ENCODE results near the gene FAM107B. TPM values are rescaled to one million over a fixed set of nuclear protein-coding genes. Genes with fewer than 3 reads are reported as not detected.

The FAM107B gene
- total and polyA plus RNA-seq, 8 donors = 22.6 to 105 (median 54.5) TPM

GRCh38 chr10:14758451-14758850, 16.2 kb downstream of the FAM107B start:
- no peak for FAIRE-seq
- H3K36me3 ChIP-seq = no peaks in the 10 kb centered on the region
- intact Hi-C loops (cut with DNase I) = no loop called here
- H3K4me3 ChIP-seq = no peak overlapping the region
- 90 to 97% methylated on average over 9 of the region's 9 CpGs for WGBS, 2 donors
- no peak for ATAC-seq
- TF ChIP-seq CTCF (IDR thresholded peaks at IDR 0.05) = no peak
- no peak overlapping the region for H3K27ac ChIP-seq
- no peaks in the 10 kb centered on the region for H3K27me3 ChIP-seq
- H3K4me1 ChIP-seq = no peaks in the 10 kb centered on the region
- H3K9me3 ChIP-seq = no peaks in the 10 kb centered on the region
- no peak for DNase-seq

GRCh38 chr10:14757986-14758385, 16.7 kb downstream of the FAM107B start:
- WGBS, 2 donors = 89 to 90% methylated on average over 7 of the region's 7 CpGs
- ATAC-seq = no peak

GRCh38 chr10:14757394-14757793, 17.3 kb downstream of the FAM107B start:
- FAIRE-seq = no peak
- H3K27me3 ChIP-seq = no peaks in the 10 kb centered on the region
- 92 to 94% methylated on average over 6 of the region's 6 CpGs for WGBS, 2 donors
- H3K27ac ChIP-seq = no peak overlapping the region
- TF ChIP-seq CTCF (IDR thresholded peaks at IDR 0.05) = no peak
- H3K9me3 ChIP-seq = no peaks in the 10 kb centered on the region
- DNase-seq = no peak
- no peak for ATAC-seq
- no peaks in the 10 kb centered on the region for H3K4me1 ChIP-seq
- no peak overlapping the region for H3K4me3 ChIP-seq
- H3K36me3 ChIP-seq = no peaks in the 10 kb centered on the region
- intact Hi-C loops (cut with DNase I) = no loop called here

More at GRCh38 chr10:14757986-14758385, 16.7 kb downstream of the FAM107B start:
- no peak overlapping the region for H3K4me3 ChIP-seq
- H3K27ac ChIP-seq = no peak overlapping the region
- intact Hi-C loops (cut with DNase I) = no loop called here
- no peaks in the 10 kb centered on the region for H3K9me3 ChIP-seq
- H3K27me3 ChIP-seq = no peaks in the 10 kb centered on the region
- DNase-seq (no peak), FAIRE-seq (no peak)
- TF ChIP-seq CTCF (IDR thresholded peaks at IDR 0.05) = no peak
- no peaks in the 10 kb centered on the region for H3K4me1 ChIP-seq
- no peaks in the 10 kb centered on the region for H3K36me3 ChIP-seq

- intact Hi-C loops (cut with DNase I) = no loop called here
- ATAC-seq (no peak), DNase-seq (no peak), FAIRE-seq (no peak)
- no peak overlapping the region for H3K4me3 ChIP-seq
- H3K9me3 ChIP-seq = no peaks in the 10 kb centered on the region
- TF ChIP-seq CTCF (IDR thresholded peaks at IDR 0.05) = no peak
- H3K4me1 ChIP-seq = peaks cover 12 to 35% (median 18%) of the 10 kb centered on the region in 3 donors
- H3K27ac ChIP-seq = no peak overlapping the region
- H3K36me3 ChIP-seq = no peaks in the 10 kb centered on the region
- no peaks in the 10 kb centered on the region for H3K27me3 ChIP-seq
- 81 to 85% methylated on average over 1 of the region's 1 CpG for WGBS, 2 donors
Observed at GRCh38 chr10:14753441-14753840, 21.3 kb downstream of the FAM107B start.

- DNase-seq (peak in 2 of 6 donors; percentile 31 to 43), ATAC-seq (peak; percentile 45 to 74 (median 66)), FAIRE-seq (no peak)
- no peaks in the 10 kb centered on the region for H3K27me3 ChIP-seq
- H3K9me3 ChIP-seq = no peaks in the 10 kb centered on the region
- 33 to 37% methylated on average over 1 of the region's 1 CpG for WGBS, 2 donors
- H3K36me3 ChIP-seq = no peaks in the 10 kb centered on the region
- H3K4me1 ChIP-seq = peaks cover 18 to 42% (median 24%) of the 10 kb centered on the region in 3 donors
- H3K4me3 ChIP-seq = no peak overlapping the region
- H3K27ac ChIP-seq = peak overlapping the region; percentile 13 to 84 (median 44)
- intact Hi-C loops (cut with DNase I) = no loop called here
- no peak for TF ChIP-seq CTCF (IDR thresholded peaks at IDR 0.05)
Observed at GRCh38 chr10:14751921-14752320, 22.8 kb downstream of the FAM107B start.

Data from pancreas (tissue), 10 donors.